ENCODE measurements around the gene PHTF1.
A peak's percentile ranks its signal among the peaks of the same experiment; 100 is the strongest.

PHTF1 gene

DNA sequence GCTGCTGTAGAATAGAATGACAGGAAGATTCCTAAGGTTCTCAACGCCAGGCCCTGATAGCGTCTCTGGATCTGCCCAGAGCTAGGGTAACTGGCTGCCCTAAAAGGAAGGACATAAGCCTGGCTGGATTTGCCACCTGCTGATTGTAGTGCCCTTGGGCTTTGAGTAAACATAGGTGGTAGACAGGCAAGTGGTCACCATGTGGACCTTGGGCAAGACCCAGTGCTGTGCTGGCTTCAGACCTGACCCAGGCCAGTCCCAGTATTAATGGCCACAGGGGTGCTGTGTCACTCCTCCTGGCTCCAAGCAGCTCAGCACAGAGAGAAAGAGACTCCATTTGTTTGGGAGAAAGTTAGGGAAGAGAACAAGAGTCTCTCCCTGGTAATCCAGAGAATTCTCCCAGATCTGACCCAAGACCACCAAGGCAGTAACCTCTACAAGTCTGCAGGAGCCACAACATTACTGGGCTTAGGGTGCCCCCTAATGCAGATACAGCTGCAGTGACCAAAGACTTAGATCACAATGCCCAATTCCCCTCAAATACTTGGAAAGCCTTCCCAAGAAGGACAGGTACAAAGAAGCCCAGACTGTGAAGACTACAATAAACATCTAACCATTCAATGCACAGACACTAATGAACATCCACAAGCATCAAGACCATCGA is 44.5 kb downstream of the PHTF1 start:
- DNase-seq, result no peak

DNA sequence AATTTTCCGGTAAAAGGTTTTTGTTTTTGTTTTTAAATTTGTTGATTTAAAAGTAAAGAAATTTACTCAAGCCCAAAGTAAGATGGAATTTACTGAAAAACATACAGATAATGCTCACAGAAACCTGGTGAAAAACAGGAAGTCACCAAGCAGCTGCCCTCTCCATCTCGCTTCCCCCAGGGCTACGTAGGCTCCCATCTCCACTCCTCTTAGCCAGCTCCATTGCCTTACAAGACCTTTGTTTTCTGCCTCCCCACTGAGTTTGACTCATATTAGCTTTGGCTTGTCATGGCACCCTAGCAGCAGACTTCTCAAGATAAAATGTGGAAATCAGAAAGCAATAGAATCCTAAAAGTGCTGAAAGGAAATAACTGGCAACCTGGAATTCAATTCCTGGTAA is 57.9 kb downstream of the PHTF1 start:
- peak; percentile 7 for DNase-seq

DNA sequence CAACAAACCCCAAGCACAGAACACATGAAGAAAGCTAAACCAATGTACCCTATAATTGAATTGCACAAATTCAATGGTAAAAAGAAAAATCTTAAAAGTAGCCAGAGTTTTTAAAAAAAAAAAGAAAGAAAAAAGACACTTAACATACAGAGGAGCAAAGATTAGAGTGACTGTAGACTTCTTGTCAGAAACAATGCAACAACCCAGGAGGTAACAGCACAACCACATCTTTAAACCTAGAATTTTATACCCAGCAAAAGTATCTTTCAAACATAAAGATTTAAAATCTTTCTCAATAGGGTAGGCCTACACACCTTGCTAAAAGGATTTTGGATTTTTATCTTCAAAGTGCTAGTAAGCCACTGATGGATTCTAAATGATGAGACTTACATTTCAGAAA is 64.4 kb downstream of the PHTF1 start:
- no peak for DNase-seq

DNA sequence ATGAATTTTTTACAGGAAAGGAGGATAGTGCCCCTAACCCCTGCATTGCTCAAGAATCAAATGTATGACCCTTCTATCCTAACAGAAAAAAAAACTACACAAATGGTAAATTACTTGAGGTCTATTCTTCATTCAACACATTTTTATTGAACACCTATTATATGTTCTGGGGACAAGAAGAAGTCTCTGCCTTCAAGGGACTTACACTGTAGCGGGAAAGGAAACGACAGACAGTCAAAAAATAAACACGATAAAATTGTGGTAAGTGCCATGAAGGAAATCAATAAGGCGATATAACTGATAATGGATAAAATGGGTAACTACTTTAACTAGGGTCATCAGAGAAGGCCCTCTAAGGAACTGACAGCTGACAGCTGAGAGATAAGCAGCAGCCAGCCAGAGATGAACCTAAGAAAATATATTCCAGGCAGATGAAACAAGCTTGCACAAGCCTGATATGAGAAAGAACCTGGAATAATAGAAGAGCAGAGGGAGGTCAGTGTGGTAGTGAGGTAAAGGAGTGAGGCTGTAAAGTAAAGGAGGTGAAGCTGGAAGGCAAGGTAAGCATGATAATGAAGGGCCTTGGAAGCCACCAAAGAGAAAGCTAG is 66.4 kb downstream of the PHTF1 start:
- DNase-seq, result no peak

DNA sequence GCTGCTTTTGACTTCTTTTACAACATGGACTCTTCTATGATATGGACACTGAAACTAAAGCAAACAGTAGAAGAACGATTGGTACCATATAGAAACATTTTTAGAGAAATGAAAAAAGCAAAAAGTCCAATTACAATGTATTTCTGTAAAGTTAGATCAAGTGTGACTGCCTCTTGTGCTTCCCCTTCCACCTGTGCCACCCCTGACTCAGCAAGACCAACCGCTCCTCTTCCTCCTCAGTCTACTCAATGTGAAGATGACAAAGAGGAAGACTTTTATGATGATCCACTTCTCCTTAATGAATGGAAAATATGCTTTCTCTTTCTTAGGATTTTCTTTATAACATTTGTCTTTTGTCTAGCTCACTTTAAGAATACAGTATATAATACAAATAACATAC is 66.9 kb downstream of the PHTF1 start:
- DNase-seq, result no peak

DNA sequence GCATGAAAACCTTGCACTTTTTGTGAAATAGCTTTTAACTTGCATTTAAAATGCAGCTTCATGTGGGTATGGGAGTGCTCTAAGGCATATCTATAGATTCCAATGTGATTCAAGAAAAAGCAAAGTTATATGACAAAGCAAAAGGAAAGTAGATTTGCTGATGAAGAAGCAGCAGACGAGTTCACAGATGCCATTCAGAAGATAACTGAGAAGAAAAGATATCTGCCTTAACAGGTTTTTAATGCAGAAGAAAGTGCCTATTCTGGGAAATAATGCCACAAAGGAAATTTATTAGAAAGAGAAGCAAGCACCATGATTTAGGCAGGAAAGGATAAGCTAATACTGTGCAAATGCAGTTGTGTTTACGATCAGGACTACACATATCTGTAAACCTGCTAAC is 68.1 kb downstream of the PHTF1 start:
- DNase-seq, result no peak

DNA sequence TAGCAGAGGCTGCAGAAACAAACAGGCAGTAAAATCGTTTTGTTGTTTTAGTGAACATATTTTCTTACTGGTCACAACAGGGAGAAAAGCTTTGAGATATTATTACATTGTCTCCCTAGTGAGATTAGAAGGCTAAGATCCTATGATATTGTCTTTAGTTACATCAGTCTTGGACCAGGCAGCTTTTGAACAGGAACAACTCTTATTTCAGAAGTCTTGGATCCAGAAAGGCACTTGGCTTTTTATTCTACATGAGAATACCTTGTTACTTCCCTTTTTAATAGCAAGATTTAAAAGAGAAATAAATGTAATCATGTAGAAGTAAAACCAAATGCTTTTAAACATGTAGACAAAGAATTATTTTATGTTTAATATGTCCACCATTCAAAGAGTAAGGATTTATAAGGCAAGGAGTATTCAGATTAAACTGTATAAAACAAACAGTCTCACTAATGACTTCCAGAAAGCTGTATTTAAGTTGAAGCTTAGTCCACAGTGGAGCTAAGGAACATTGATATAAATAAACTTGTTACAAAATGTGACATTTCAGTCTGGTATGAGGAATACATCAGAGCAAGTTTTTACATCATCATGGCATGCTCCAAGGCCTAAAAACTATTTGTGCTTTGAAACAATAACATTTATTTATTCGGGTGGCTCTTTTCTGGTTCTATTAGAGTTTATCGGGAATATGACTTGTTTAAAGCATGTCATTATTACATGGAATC is 72.2 kb downstream of the PHTF1 start:
- DNase-seq, result no peak

DNA sequence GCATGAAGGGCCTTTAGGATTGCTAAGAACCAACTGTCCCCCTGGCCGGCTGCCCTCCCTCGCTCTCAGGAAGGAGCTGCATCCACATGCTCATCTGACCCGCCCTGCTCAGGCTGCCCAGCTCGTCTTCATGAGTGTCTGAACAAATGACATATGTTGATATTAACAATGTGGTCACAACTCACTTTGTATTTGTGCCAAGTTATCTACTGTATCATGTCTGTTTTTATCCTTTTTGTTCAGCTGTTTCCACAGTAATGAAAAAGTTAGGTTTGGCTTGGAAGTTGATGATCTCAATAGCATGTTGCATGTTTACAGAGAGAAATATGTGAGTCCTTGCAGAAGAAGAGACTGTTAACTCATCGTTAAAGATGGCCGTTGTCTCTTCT is 75.1 kb downstream of the PHTF1 start:
- DNase-seq, result no peak

DNA sequence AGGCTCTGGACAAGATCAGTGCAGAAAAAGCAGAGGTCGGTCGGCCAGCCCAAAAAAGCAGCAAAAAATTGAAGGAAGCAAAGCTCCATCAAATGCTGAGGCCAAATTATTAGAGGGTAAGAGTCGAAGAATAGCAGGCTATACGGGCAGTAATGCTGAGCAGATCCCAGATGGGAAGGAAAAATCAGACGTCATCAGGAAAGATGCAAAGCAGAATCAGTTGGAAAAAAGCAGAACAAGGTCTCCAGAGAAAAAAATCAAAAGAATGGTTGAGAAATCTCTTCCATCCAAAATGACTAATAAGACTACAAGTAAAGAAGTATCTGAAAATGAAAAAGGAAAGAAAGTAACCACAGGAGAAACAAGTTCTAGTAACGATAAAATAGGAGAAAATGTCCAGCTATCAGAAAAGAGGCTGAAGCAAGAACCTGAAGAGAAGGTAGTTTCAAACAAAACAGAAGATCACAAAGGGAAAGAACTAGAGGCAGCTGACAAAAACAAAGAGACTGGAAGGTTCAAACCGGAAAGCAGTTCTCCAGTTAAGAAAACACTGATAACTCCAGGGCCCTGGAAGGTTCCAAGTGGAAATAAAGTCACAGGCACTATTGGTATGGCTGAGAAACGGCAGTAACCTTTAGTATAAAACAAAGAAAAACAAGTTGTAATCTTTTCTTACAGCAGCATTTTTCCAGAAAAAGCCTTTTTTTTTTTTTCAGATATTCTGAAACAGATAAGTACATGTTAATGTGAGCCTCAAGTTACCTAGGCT is 75.7 kb downstream of the PHTF1 start:
- DNase-seq, result no peak

DNA sequence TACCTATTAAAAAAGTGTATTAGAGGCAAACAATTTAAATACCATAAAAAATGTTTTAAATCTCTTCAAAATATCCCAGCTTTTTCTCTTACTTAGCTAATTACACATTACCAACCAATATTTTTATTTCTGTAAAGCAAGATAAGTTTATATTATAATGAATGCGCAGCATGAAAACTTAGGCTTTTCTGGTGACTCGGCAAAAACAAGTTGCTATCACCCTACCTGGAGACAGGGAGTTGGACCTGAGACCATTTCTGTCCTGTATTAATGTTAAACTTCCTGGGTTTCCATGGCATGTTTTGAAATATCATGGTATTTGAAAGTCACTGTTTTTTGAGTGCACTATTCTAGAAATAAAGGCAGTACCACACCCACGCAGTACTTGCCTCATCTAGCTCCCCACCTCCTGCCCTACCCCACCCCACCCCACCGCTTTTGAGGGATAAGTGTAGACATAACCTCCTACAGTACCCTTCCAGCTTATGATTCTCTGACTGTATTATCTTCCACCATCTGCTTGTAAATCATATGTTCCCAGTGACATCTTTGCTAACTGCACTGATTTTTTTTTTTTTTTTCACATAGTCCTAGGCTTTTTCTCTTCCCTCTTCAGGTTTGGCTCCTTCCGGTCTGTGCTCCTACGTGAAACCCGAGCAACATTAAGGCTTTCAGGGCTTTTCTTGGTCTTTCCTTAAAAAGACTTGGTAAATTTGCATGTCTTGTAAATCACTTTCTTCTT is 77.5 kb downstream of the PHTF1 start:
- no peak for DNase-seq

DNA sequence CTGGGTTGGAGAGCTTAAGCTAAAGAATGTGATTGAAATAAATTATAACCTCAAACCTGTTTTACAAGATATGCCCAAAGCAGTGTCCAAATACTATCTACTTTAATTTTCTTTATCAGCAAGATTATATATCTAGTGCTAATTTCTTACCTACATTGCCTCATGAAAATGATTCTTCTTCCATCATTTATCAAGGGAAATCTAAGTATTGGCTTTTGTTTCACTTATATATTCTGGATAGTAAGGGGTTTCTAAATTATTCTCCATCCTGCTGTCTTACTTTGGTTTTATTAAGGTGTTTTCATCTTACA is 81.2 kb downstream of the PHTF1 start:
- DNase-seq, result no peak

DNA sequence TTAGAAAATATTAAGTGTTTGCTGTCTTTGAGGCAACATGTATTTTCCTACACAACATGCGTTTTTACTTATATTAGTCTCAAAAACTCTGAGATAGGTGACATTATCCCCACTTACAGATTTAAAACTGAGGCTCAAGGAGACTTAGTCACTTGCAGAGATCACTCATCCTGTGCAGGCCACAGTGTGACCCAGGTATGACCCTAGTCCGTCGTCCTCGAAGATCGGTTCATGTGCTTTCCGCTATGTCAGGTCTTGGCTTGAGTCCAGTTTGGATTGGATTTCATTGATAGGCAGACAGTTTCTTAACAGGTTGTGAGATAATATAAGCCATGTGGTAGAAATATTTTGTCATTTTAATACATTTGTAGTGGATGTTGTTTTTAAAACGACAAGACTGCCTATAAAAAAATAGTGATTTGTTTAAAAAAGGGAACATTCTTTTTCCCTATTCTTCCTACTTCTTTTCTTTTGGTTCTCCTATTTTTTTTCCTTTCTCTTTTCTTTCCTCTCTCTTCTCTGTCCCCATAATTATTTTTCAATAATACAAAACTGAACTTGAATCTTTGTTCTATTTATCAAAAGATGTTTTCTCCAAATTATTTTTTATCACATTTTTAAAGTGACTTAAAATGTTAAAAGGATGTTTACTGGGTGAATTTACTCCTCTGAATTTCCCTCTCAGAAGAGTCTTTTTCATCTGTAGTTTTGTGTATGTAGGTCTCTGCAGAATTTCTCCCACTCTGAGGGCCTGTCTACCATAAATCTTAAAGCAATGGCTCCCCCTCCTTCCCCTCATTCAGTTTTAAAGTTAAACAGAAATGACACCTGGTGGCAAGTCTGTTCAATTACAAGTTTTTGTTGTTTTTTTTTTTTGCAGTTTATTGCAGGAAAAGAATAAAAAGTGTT is 81.8 kb downstream of the PHTF1 start:
- peak; percentile 3 for DNase-seq

DNA sequence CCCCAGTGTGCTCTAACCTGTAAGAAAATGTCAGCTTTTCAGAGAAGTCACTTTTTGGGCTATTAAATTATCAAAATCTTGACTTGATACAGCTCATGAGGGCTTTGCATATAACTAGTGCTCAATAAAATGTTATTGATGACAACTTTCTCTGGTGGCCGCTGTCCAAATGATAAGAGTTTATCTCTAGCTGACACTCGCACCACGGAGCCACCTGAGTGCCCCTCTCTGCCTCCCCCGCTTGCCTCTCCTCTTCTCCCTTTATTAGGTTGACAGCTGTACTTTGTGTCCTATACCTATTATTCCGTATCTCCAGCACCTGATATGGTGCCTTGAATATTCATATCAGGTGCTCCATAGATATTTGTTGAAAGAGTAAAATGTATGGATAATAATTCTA is 82.8 kb downstream of the PHTF1 start:
- DNase-seq, result no peak

DNA sequence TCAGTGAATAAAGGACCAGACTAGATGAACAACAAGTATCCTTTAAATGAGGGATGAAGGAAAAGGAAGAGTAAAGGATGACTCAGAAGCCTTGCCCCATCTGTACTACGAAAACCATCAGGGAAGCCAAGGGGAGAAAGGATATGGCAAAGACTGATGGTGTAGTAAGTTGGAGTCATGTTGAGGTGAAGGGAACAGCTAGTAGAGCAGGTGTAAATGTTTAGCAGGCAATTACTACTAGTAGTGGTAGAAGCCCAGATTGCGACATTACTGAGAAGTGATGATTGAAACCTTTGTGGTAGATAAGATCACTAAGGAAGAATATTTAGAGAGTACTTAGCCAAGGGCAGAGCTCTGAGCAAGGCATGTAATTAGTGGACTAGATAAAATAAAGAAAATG is 84.0 kb downstream of the PHTF1 start:
- DNase-seq, result no peak

DNA sequence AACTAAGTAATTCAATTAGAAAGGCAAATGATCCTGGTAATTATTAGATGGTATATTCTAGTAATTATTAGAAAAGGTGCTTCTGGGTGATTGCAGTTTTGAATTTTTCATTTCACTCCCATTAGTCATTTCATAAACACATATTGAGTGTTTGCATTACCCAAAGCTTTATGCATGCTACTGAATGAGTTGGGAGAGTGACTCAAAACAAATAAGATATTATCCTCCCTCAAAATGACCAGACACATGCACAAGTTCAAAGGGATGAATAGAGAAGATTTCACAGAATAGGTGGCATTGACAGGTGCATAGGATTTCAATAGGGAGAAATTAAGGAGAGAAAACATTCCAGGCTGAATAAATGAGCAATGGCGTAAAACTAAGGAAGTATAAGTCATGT is 84.7 kb downstream of the PHTF1 start:
- DNase-seq, result no peak

DNA sequence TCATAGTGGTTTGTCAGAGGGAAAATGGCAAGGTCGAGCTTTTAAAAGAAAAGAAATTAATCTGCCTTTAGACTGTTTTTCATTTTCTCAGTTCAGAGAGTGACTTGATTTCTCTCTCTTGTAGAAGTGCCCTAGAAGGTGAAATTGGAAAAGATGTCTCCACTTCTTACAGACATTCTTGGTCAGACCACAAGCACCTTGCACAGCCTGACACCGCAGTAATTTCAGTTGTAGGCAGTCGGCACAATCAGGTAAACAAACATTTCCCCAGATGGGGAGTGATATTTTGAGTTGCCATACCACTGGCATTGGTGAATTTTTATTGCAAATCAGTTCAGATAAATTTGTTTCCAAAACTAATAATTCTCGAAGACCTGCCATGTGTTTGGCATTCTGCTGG is 86.8 kb downstream of the PHTF1 start:
- no peak for DNase-seq

DNA sequence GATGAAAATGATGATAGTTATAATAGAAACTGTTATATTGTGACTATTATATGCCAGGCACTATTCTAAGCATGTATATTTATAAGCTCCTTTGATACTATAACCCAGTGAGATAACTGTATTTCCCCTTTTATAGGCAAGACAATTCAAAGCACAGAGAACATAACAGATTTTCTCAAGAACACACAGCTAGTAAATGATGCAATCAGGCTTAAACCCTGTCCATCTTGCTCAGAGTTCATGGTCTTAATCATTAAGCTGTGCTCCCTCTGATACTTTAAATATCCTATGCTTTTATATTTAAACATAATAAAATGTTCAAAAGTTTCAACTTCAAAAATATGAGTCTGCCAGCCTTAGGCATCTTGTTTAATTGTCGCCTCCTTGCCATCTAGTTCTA is 88.6 kb downstream of the PHTF1 start:
- DNase-seq, result no peak

DNA sequence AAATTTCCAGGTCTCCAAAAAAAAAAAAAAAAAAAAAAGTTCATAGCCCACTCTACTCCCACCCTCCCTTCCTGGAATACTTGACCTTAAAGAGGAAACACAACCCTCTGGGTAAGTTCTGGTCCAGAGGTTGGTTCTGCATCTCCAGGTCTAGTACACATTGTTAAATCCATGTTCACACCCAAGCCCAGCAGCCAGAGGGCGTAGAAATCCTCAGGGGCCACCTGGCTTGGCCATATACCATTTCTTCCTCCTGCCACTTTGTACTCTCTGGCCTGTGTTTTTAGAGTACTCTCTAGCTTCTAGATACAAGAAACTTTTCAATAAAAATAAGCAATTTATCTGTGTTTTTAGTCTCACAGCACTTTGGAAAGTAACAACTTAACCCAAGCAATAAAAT is 89.3 kb downstream of the PHTF1 start:
- no peak for DNase-seq

DNA sequence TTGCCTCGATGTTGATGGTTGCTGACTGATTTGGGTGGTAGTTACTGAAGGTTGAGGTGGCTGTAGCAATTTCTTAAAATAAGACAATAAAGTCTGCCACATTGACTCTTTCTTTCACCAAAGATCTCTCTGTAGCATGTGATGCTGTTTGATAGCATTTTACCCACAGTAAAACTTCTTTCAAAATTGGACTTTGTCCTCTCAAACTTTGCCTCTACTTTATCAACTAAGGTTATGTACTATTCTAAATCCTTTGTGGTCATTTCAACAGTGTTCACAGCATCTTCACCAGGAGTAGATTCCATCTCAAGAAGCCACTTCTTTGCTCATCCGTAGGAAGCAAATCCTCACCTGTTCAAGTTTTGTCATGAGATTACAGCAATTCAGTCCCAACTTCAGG is 93.2 kb downstream of the PHTF1 start:
- no peak for DNase-seq

DNA sequence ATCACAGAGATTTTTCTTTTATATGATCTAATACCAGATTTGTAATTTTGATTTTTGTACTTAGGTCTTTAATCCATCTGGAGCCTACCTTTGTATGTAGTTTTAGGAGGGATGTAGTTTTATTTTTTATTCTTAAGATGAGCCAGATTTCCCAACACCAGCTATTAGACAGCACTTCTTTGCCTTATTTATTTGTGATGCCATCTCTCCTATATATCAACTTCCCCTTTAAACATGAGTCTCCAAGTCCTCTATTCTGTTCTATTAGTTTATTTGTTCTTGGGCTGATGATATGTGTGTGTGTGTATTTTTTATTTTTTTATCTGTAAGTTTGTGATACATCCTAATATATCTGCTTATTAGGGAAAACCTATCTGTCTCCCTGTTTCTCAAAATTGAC is 94.2 kb downstream of the PHTF1 start:
- no peak for DNase-seq

DNA sequence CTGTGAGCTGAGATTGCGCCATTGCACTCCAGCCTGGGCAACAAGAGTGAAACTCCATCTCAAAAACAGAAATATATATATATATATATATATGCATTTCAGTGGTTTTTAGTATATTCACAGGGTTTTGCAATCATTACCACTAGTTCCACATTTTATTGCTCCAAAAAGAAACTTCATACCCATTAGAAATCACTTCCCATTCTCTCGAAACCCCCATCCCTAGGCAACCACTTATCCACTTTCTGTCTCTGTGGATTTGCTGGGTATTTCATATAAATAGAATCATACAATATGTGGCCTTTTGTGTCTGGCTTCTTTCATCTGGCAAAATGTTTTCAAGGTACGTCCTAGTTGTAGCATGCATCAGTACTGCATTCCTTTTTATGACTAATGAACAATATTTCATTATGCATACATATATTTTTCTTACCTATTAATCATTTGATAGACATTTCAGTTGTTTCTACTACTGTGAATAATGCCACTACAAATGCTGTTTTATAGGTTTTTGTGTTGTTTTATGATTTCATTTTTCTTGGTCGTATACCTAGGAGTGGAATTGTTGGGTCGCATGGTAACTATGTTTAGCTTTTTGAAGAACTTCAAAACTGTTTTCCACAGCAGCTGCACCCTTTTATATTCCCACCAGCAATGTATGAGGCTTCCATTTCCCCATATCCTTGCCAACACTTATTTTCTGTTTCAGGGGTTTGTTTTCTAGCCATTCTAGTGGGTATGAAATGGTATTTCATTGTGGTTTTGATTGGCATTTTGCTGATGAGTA is 95.9 kb downstream of the PHTF1 start:
- no peak for DNase-seq
